PC-3 (cell line): Measurements from ENCODE around the gene MAPK6. TPM values are rescaled to one million over a fixed set of nuclear protein-coding genes. Genes with fewer than 3 reads are reported as not detected.

Experiments
- ATAC-seq: fragments of 200-7000 bp; cut with Tn5 transposase; 2 replicates; pipeline ENCODE4 v1.9.1; 2020; ENCODE audit warnings: mild to moderate bottlenecking, moderate library complexity
- BruUV-seq: library from RNA; stranded (reverse); fragments of 400-500 nt; replicated peaks from 2 replicates; lab custom pipeline; 2021; lab: Mats Ljungman, UMichigan
- CTCF ChIA-PET: fragments of 300-600 bp; sonication (Branson Sonifier 250); formaldehyde crosslinking; loops from one replicate; lab custom pipeline; 2022; ENCODE audit warnings: antibody characterized with exemption; lab: Charles Lee
- POLR2A ChIA-PET: fragments of 300-600 bp; sonication (Branson Sonifier 250); formaldehyde crosslinking; loops from one replicate; lab custom pipeline; 2022; ENCODE audit warnings: antibody characterized with exemption; ENCODE audit not compliant: unreplicated experiment; lab: Charles Lee
- DNase-seq: peaks from one replicate; pipeline ENCODE4 v3.0.0-alpha.2; 2015
- H2AFZ ChIP-seq: fragments of 300-600 bp; sonication (generic); 2 replicates; pipeline ENCODE4 v1.6.0; 2016; ENCODE audit warnings: antibody characterized with exemption, low read length
- H3F3A ChIP-seq: fragments of 300-600 bp; sonication (generic); one replicate; pipeline ENCODE4 v1.6.0; 2017; ENCODE audit warnings: antibody characterized with exemption, low read length, control low read depth, mild to moderate bottlenecking; ENCODE audit not compliant: unreplicated experiment
- H3K27ac ChIP-seq: fragments of 300-600 bp; sonication (generic); 2 replicates; pipeline ENCODE4 v1.5.1; 2016; ENCODE audit warnings: mild to moderate bottlenecking, low read length
- H3K27me3 ChIP-seq: fragments of 300-600 bp; sonication (generic); 2 replicates; pipeline ENCODE4 v1.6.1; 2016; ENCODE audit warnings: low read length, mixed read lengths
- H3K36me3 ChIP-seq: fragments of 300-600 bp; sonication (generic); 2 replicates; pipeline ENCODE4 v1.6.1; 2016; ENCODE audit warnings: low read depth, mixed run types, low read length, mixed read lengths
- H3K4me1 ChIP-seq: fragments of 300-600 bp; sonication (generic); 2 replicates; pipeline ENCODE4 v1.5.1; 2016; ENCODE audit warnings: low read length; ENCODE audit not compliant: insufficient read depth
- H3K4me2 ChIP-seq: fragments of 300-600 bp; sonication (generic); 2 replicates; pipeline ENCODE4 v1.6.0; 2016; ENCODE audit warnings: low read length
- H3K4me3 ChIP-seq: fragments of 300-600 bp; sonication (generic); 2 replicates; pipeline ENCODE4 v1.5.1; 2016; ENCODE audit warnings: mild to moderate bottlenecking, low read length, mixed read lengths
- H3K79me2 ChIP-seq: fragments of 300-600 bp; sonication (generic); 2 replicates; pipeline ENCODE4 v1.6.1; 2017; ENCODE audit warnings: low read length, mixed read lengths
- H3K9ac ChIP-seq: fragments of 300-600 bp; sonication (generic); 2 replicates; pipeline ENCODE4 v1.6.0; 2016; ENCODE audit warnings: mild to moderate bottlenecking, low read length
- H3K9me2 ChIP-seq: fragments of 300-600 bp; sonication (generic); replicated peaks from 2 replicates; pipeline ENCODE4 v1.6.1; 2016; ENCODE audit warnings: mixed run types, low read length, mixed read lengths
- H3K9me3 ChIP-seq: fragments of 300-600 bp; sonication (generic); 2 replicates; pipeline ENCODE4 v1.6.1; 2016; ENCODE audit warnings: low read length, mixed read lengths
- H4K20me1 ChIP-seq: fragments of 300-600 bp; sonication (generic); 2 replicates; pipeline ENCODE4 v1.6.1; 2016; ENCODE audit warnings: low read length, mixed read lengths
- EZH2 ChIP-seq: fragments of 300-600 bp; sonication (generic); IDR thresholded peaks from one replicate; pipeline ENCODE4 v1.6.1; 2017; ENCODE audit warnings: antibody characterized with exemption, mild to moderate bottlenecking, low read length; ENCODE audit not compliant: unreplicated experiment
- EZH2phosphoT487 ChIP-seq: fragments of 300-600 bp; sonication (generic); IDR thresholded peaks from 2 replicates; pipeline ENCODE4 v1.6.1; 2018; ENCODE audit warnings: mild to moderate bottlenecking, antibody characterized with exemption, low read length, borderline replicate concordance
- intact Hi-C: fragments of 100-400 bp; cut with micrococcal nuclease; formaldehyde crosslinking; loops from 2 replicates; pipeline ENCODE4 v1.9.0; 2023
- total RNA-seq: library from RNA; depleted of rRNA; stranded (reverse); fragments of >200 nt; gene quantifications from 2 replicates; pipeline ENCODE4 v1.2.3, GENCODE V29; 2014; rRNA removed
- TF ChIP-seq, protein P1 (sequence below): fragments of 300-600 bp; sonication (generic); conservative IDR thresholded peaks from 2 replicates; pipeline ENCODE4 v1.5.1; 2017; ENCODE audit warnings: antibody characterized with exemption, low read depth, mild to moderate bottlenecking, low read length

The MAPK6 gene
- total RNA-seq, 1 experiment from 2014 or later, result 22.5 TPM

DNA sequence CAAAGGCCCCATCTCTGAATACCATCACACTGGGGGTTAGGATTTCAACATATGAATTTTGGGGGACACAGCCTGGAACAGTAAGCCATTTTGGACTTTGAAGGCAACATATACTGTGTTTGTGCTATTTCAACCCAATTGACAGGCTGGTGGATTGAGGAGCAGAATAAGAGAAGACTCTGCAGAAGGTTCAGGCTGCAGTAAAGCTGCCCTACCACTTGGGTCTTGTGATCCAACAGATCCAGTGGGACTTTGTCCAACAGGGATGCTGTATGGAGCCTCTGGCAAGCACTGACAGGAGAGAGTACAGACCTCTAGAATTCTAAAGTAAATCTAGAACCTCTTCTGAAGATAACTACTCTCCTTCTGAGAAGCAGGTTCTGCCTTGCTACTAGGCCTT, 94.7 kb downstream of the MAPK6 start:
- Histone ChIP-seq H3K9me3 (no peaks in the 10 kb centered on the region), H4K20me1 (no peaks in the 10 kb centered on the region), H3K9me2 (no peaks in the 10 kb centered on the region), H2AFZ (no peak overlapping the region), H3K4me3 (no peak overlapping the region), H3K4me1 (no peaks in the 10 kb centered on the region), H3K4me2 (no peak overlapping the region), H3K36me3 (no peaks in the 10 kb centered on the region), H3K27me3 (no peaks in the 10 kb centered on the region), H3K27ac (no peak overlapping the region), H3K9ac (no peak overlapping the region), H3K79me2 (no peaks in the 10 kb centered on the region), H3F3A (no peaks in the 10 kb centered on the region)
- intact Hi-C loops, result no loop called here
- no peak for TF ChIP-seq EZH2phosphoT487
- TF ChIP-seq EZH2, result no peak
- CTCF ChIA-PET, result interaction anchor here (0.5 kb wide), 1 partner anchor 93 kb away, joined by 8 read pairs; no protein-coding TSS in a partner anchor
- BruUV-seq, result no TSS peak
- POLR2A ChIA-PET, result no interaction called here
- no peak for ATAC-seq
- no peak for DNase-seq

DNA sequence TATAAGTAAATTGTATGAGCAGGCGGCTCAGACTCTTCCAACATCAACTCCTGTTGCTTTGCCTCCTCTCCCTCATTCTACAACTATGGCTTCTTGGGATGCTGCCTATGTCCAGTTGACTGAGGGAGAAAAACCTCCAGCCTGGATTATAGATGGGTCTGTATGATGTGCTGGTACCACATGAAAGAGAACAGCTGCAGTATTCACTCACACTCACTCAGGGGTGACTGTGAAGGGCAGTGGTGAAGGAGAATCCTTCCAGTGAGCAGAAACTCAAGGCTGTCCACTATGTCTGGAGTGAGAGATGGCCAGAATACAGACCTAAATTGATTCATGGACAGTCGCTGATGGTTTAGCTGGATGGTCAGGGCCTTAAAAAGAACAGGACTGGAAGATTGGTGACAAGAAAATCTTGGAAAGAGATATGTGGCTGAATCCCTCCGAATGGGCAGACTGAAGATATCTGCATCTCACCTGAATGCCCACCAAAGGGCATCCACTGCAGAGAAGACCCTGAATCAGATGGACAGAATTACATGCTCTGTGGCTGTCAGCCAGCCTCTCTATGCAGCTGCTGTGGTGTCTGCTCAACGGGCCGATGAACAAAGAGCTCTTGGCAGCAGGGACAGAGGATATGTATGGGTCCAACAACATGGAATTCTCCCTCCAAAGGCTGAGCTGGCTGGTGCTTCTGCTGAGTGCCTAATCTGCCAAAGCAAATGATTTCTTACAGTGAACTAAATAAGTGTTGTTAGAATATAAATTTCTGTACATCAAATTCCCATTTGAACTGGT, 95.4 kb downstream of the MAPK6 start:
- Histone ChIP-seq H3K9ac (no peak overlapping the region), H3K27me3 (no peaks in the 10 kb centered on the region), H3K4me2 (no peak overlapping the region), H3K27ac (no peak overlapping the region), H3K4me1 (no peaks in the 10 kb centered on the region), H3K9me2 (no peaks in the 10 kb centered on the region), H3K79me2 (no peaks in the 10 kb centered on the region), H4K20me1 (no peaks in the 10 kb centered on the region), H2AFZ (no peak overlapping the region), H3F3A (no peaks in the 10 kb centered on the region), H3K9me3 (no peaks in the 10 kb centered on the region), H3K4me3 (no peak overlapping the region), H3K36me3 (no peaks in the 10 kb centered on the region)
- ChIA-PET CTCF (interaction anchor here (0.5 kb wide), 1 partner anchor 94 kb away, joined by 8 read pairs; no protein-coding TSS in a partner anchor), POLR2A (no interaction called here)
- DNase-seq (no peak), ATAC-seq (no peak)
- BruUV-seq, result no TSS peak
- TF ChIP-seq, protein P1, sequence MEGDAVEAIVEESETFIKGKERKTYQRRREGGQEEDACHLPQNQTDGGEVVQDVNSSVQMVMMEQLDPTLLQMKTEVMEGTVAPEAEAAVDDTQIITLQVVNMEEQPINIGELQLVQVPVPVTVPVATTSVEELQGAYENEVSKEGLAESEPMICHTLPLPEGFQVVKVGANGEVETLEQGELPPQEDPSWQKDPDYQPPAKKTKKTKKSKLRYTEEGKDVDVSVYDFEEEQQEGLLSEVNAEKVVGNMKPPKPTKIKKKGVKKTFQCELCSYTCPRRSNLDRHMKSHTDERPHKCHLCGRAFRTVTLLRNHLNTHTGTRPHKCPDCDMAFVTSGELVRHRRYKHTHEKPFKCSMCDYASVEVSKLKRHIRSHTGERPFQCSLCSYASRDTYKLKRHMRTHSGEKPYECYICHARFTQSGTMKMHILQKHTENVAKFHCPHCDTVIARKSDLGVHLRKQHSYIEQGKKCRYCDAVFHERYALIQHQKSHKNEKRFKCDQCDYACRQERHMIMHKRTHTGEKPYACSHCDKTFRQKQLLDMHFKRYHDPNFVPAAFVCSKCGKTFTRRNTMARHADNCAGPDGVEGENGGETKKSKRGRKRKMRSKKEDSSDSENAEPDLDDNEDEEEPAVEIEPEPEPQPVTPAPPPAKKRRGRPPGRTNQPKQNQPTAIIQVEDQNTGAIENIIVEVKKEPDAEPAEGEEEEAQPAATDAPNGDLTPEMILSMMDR, result no peak
- intact Hi-C loops, result no loop called here

DNA sequence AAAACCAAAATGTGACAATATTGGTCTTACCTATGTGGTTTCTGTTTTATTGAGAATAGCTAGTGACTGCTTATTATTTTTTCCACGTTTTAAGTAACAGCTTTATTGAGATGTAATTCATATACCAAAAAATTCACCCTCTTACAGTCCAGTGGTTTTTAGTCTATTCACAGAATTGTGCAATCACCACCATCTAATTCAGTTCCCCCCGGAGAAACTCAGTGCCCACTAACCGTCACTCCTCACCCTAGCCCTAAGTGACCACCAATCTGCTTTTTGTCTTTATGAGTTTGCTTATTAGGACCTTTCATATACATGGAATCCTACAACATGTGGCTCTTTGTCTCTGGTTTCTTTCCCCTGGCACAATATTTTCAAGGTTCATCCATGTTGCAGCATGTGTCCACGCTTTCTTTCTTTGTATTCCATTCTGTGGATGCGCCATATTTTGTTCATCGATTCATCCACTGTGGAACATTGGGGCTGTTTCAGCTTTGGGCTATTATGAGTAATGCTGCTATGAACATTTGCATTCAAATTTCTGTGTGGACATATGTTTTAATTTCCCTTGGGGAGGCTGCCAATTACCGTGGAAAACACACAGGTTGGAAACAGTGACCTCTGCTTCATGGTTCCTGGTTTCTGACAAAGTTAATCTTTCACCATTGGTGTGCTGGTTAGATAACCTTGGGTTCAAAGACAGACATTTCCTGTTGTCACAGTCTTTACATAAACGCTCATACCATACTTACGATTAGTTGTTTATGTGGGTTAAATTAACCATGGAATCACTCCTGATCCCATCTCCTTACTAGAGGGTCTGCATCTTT, 96.8 kb downstream of the MAPK6 start:
- no peak overlapping the region for H3K4me2 ChIP-seq

More for the DNA sequence above, 96.8 kb downstream of the MAPK6 start:
- no peaks in the 10 kb centered on the region for H4K20me1 ChIP-seq
- H3K79me2 ChIP-seq, result no peaks in the 10 kb centered on the region
- H3K4me1 ChIP-seq, result no peaks in the 10 kb centered on the region
- no peaks in the 10 kb centered on the region for H3K9me3 ChIP-seq
- ChIA-PET CTCF (no interaction called here), POLR2A (no interaction called here)
- DNase-seq (no peak), ATAC-seq (no peak)
- no peaks in the 10 kb centered on the region for H3K9me2 ChIP-seq
- no peak for TF ChIP-seq EZH2phosphoT487
- TF ChIP-seq EZH2, result no peak
- TF ChIP-seq, protein P1, result no peak
- no peaks in the 10 kb centered on the region for H3K27me3 ChIP-seq
- no peaks in the 10 kb centered on the region for H3K36me3 ChIP-seq
- H3F3A ChIP-seq, result no peaks in the 10 kb centered on the region
- intact Hi-C loops, result no loop called here
- no TSS peak for BruUV-seq
- H3K27ac ChIP-seq, result no peak overlapping the region
- H3K4me3 ChIP-seq, result no peak overlapping the region
- H2AFZ ChIP-seq, result no peak overlapping the region
- H3K9ac ChIP-seq, result no peak overlapping the region

Other genes with a start within 250 kb of the MAPK6 start
- 35.5 and 43.9 TPM in 2 replicates for gene TMOD3, start 189.6 kb upstream of the MAPK6 start, total RNA-seq
- 24.1 and 32.4 TPM in 2 replicates for gene LEO1, start 47.4 kb upstream of the MAPK6 start, total RNA-seq
- gene BCL2L10, start 93.6 kb downstream of the MAPK6 start, total RNA-seq, result 1.8 TPM in 1 of 2 replicates, not detected in the other
- gene GNB5, start 172.2 kb downstream of the MAPK6 start, total RNA-seq, result 49.3 and 54.7 TPM in 2 replicates